Measurements from ENCODE around the gene TTC21A.

DNA sequence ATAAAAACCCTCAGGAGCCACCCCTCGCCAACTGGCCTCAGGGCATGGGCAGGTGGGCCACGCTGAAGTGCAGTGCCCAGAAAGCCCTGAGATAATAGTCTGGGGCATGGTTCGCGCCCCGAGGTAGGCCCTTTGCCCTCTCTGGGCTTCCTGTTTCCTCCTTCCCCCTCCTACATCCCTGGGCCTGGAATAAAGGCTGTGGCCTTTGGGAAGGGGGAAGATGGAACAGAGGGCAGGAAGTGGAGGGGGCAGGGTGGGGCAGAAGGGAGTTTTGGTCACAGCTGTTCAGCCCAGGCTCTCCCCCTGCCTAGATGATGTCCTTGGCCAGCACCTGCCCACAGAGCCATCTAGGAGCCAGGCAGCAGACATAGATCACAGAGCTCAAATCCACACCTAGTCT lies 34.6 kb downstream of the TTC21A start:
- TF ChIP-seq, protein P1, sequence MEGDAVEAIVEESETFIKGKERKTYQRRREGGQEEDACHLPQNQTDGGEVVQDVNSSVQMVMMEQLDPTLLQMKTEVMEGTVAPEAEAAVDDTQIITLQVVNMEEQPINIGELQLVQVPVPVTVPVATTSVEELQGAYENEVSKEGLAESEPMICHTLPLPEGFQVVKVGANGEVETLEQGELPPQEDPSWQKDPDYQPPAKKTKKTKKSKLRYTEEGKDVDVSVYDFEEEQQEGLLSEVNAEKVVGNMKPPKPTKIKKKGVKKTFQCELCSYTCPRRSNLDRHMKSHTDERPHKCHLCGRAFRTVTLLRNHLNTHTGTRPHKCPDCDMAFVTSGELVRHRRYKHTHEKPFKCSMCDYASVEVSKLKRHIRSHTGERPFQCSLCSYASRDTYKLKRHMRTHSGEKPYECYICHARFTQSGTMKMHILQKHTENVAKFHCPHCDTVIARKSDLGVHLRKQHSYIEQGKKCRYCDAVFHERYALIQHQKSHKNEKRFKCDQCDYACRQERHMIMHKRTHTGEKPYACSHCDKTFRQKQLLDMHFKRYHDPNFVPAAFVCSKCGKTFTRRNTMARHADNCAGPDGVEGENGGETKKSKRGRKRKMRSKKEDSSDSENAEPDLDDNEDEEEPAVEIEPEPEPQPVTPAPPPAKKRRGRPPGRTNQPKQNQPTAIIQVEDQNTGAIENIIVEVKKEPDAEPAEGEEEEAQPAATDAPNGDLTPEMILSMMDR (IDR thresholded peaks at IDR 0.05 in 2 of 3, conservative IDR thresholded peaks at IDR 0.05 in 1 of 3; ENCODE audit: control insufficient read depth in 2 of 3, extremely low read depth in 1 of 3, insufficient read depth in 1 of 3, low read depth in 3 of 3, low read length in 3 of 3): no peak
- TF ChIP-seq SIN3A (IDR thresholded peaks at IDR 0.05; ENCODE audit: low read depth, low read length) (no peak), FOXM1 (IDR thresholded peaks at IDR 0.05; ENCODE audit: low read depth, low read length) (no peak)
